HG02759 (cell line): Measurements from ENCODE around the gene SIX1.

Source experiments
- ATAC-seq: cut with Tn5 transposase; IDR thresholded peaks from one replicate; pipeline ENCODE4 v1.9.1; 2021; ENCODE audit warnings: mild to moderate bottlenecking, moderate library complexity; ENCODE audit not compliant: unreplicated experiment

SIX1 gene

DNA sequence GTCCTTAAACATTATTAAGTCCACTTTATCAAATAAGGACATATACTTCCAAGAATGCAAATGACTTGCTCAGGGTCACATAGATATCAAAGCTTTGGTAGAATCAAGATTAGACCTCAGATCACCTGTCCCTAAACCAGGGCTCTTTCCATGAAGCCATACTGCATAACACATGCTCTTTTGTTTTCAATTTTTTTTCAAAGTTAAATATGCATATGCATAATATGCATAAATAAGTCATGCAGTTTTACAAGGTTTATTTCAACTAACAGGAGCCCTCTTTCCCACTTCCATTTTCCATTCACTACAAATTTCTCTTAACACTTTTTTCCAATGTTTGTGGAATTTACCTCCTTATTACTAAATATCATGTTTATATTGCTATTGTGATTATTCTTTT, 53.1 kb downstream of the SIX1 start:
- no peak for ATAC-seq

- no peak for ATAC-seq
These were observed 55.2 kb downstream of the SIX1 start for GRCh38 chr14:60594062-60594461.
